HepG2 (cell line): Measurements from ENCODE around the gene TNFRSF21. TPM values are rescaled to one million over a fixed set of nuclear protein-coding genes. Genes with fewer than 3 reads are reported as not detected.
A peak's percentile ranks its signal among the peaks of the same experiment; 100 is the strongest.

Source experiments
- ATAC-seq: fragments of 200-7000 bp; cut with Tn5 transposase; 3 replicates; pipeline ENCODE4 v1.9.1; 2020; ENCODE audit warnings: mild to moderate bottlenecking, moderate library complexity
- BruUV-seq: library from RNA; stranded (reverse); fragments of 400-500 nt; replicated peaks from 2 replicates; lab custom pipeline; 2021; lab: Mats Ljungman, UMichigan
- CTCF ChIA-PET: fragments of 300-600 bp; formaldehyde crosslinking; extraction: SDS; loops from one replicate; lab custom pipeline; 2021; ENCODE audit warnings: low total read pairs, inconsistent platforms, low intra/inter-chr PET ratio; lab: Yijun Ruan, JAX
- POLR2A ChIA-PET: fragments of 350-600 bp; sonication (Branson Sonifier 250); formaldehyde crosslinking; loops from one replicate; lab custom pipeline; 2020; ENCODE audit warnings: antibody characterized with exemption, inconsistent platforms; lab: Yijun Ruan, JAX
- DNase-seq: peaks from one replicate; pipeline ENCODE4 v3.0.0-alpha.2; 2015; ENCODE audit warnings: low spot score
- FAIRE-seq: peaks from 3 replicates; lab custom pipeline; 2011; peaks lifted over from hg19 to GRCh38; lab: Jason Lieb, UNC
- H2AFZ ChIP-seq: one replicate; pipeline ENCODE4 v1.6.1; 2011; ENCODE audit warnings: low read length, inconsistent platforms
- H3K27ac ChIP-seq: fragments of 300-600 bp; 3 replicates; pipeline ENCODE4 v1.8.0; 2011; ENCODE audit warnings: mixed run types, mild to moderate bottlenecking, mixed read lengths, low read length, inconsistent platforms; ENCODE audit not compliant: insufficient read depth; ENCODE audit errors: extremely low read length
- H3K27me3 ChIP-seq, 2 experiments: fragments of 200-600 bp in 1 of 2; 2 replicates in 1 of 2; 3 replicates in 1 of 2; pipeline versions ENCODE4 v1.6.0 to v1.8.0; 2011; ENCODE audit warnings: low read length in 2 of 2, mild to moderate bottlenecking in 2 of 2, moderate library complexity in 2 of 2, inconsistent platforms in 1 of 2; ENCODE audit not compliant: insufficient read depth in 2 of 2, control insufficient read depth in 1 of 2
- H3K36me3 ChIP-seq, 2 experiments: fragments of 200-600 bp in 1 of 2; replicated peaks in 1 of 2; 2 replicates in 1 of 2; 3 replicates in 1 of 2; pipeline versions ENCODE4 v1.5.1 to v1.8.0; 2011; ENCODE audit warnings: low read length in 2 of 2, inconsistent platforms in 1 of 2; ENCODE audit not compliant: insufficient read depth in 2 of 2, control insufficient read depth in 1 of 2
- H3K4me1 ChIP-seq: 2 replicates; pipeline ENCODE4 v1.5.1; 2012; ENCODE audit warnings: low read length, inconsistent platforms; ENCODE audit not compliant: insufficient read depth
- H3K4me2 ChIP-seq: 2 replicates; pipeline ENCODE4 v1.6.0; 2011; ENCODE audit warnings: low read depth, low read length, inconsistent platforms
- H3K4me3 ChIP-seq, 3 experiments: fragments of 200-600 bp in 1 of 3; sonication (generic), shearing (Covaris generic) in 1 of 3; replicated peaks in 1 of 3; 2 replicates each; pipeline ENCODE4 v1.5.1; 2011 to 2016; ENCODE audit warnings: low read length in 3 of 3, inconsistent platforms in 2 of 3, low read depth in 2 of 3, mild to moderate bottlenecking in 2 of 3, control low read depth in 1 of 3, mixed read lengths in 1 of 3; ENCODE audit not compliant: insufficient read depth in 1 of 3
- H3K79me2 ChIP-seq: one replicate; pipeline ENCODE4 v1.6.1; 2011; ENCODE audit warnings: low read length, inconsistent platforms; ENCODE audit not compliant: insufficient read depth
- H3K9ac ChIP-seq: 2 replicates; pipeline ENCODE4 v1.6.0; 2011; ENCODE audit warnings: mild to moderate bottlenecking, low read depth, low read length, inconsistent platforms; ENCODE audit not compliant: insufficient read depth
- H3K9me3 ChIP-seq: 2 replicates; pipeline ENCODE4 v1.5.1; 2012; ENCODE audit warnings: mild to moderate bottlenecking, low read length
- H4K20me1 ChIP-seq: 2 replicates; pipeline ENCODE4 v1.6.0; 2011; ENCODE audit warnings: inconsistent platforms, mild to moderate bottlenecking, low read length, moderate library complexity; ENCODE audit not compliant: insufficient read depth
- AGO2 ChIP-seq: fragments of 200-400 bp; formaldehyde crosslinking; optimal IDR thresholded peaks from 2 replicates; pipeline ENCODE3; 2017; ENCODE audit warnings: mild to moderate bottlenecking, low read depth, low read length, moderate library complexity
- ELF3 ChIP-seq: IDR thresholded peaks from 2 replicates; pipeline ENCODE4 v1.6.1; 2016; ENCODE audit warnings: missing genetic modification reagents, missing compliant biosample characterization
- HMG20A ChIP-seq: IDR thresholded peaks from 2 replicates; pipeline ENCODE4 v1.6.1; 2016; ENCODE audit warnings: borderline replicate concordance
- NCOA2 ChIP-seq: sonication (generic); formaldehyde crosslinking; IDR thresholded peaks from 2 replicates; pipeline ENCODE4 v1.8.0; 2022; ENCODE audit warnings: inconsistent platforms
- RBM22 ChIP-seq: fragments of 200-400 bp; formaldehyde crosslinking; optimal IDR thresholded peaks from 2 replicates; pipeline ENCODE3; 2017; ENCODE audit warnings: mild to moderate bottlenecking, low read length, moderate library complexity
- TAF1 ChIP-seq: sonication (generic); formaldehyde crosslinking; IDR thresholded peaks from 2 replicates; pipeline ENCODE4 v1.4.0; 2020; ENCODE audit warnings: missing genetic modification reagents
- ZNF280B ChIP-seq: sonication (generic); formaldehyde crosslinking; IDR thresholded peaks from 2 replicates; pipeline ENCODE4 v1.5.0; 2020; ENCODE audit warnings: missing genetic modification reagents, mild to moderate bottlenecking, borderline replicate concordance
- ZNF629 ChIP-seq: sonication (generic); formaldehyde crosslinking; conservative IDR thresholded peaks from 2 replicates; pipeline ENCODE4 v1.5.0; 2020; ENCODE audit warnings: missing genetic modification reagents
- ZNF646 ChIP-seq: sonication (generic); formaldehyde crosslinking; IDR thresholded peaks from 2 replicates; pipeline ENCODE4 v1.9.0; 2021; ENCODE audit warnings: mild to moderate bottlenecking, missing genetic modification reagents
- WGBS: methylation state at CpG from one replicate; pipeline ENCODE4 v1.1.6; 2017; ENCODE audit warnings: low lambda C conversion rate; 5-methylcytosine and 5-hydroxymethylcytosine counted together
- in situ Hi-C: cut with HindIII; loops from 2 replicates; pipeline ENCODE4 v1.10.0; 2017; ENCODE audit warnings: low pct_unique_long_range_greater_than_20kb; ENCODE audit not compliant: extremely low pct_ligation_motif_present
- intact Hi-C: fragments of 100-400 bp; cut with micrococcal nuclease; formaldehyde crosslinking; loops from one replicate; pipeline ENCODE4 v1.10.0; 2022; ENCODE audit not compliant: unreplicated experiment
- polyA plus RNA-seq, 8 experiments: library from polyadenylated mRNA; depleted of rRNA in 3 of 8; stranded (reverse) in 7 of 8; unstranded in 1 of 8; fragments of >200 nt; fragmentation: Illumina TruSeq in 4 of 8; extraction: Trizol in 4 of 8; gene quantifications; 2 replicates each; pipeline versions ENCODE4 v1.2.1 to v1.2.3, GENCODE V29; 2011 to 2016; ENCODE audit warnings: low read depth in 4 of 8, missing spikeins in 1 of 8, mixed read lengths in 1 of 8; ENCODE audit not compliant: insufficient read depth in 1 of 8
- total RNA-seq, 5 experiments: library from RNA; depleted of rRNA; stranded (reverse); fragments of >200 nt; fragmentation: Illumina TruSeq; extraction: Trizol; gene quantifications; 2 replicates each; pipeline ENCODE4 v1.2.3, GENCODE V29; 2016; ENCODE audit warnings: low read depth in 1 of 5

The TNFRSF21 gene
- total and polyA plus RNA-seq, 2 of the 13 experiments (the other 11 are each of a cell fraction or from before 2014, with no cell fraction given) = 24.8 to 46.3 TPM

- no peak for TF ChIP-seq ZNF646 (CRISPR knock-in tag)
- no peak for TF ChIP-seq ZNF280B (CRISPR knock-in tag)
Measured at GRCh38 chr6:47251396-47251795, 58.3 kb downstream of the TNFRSF21 start (continued).

GRCh38 chr6:47250302-47250701, 59.4 kb downstream of the TNFRSF21 start:
- no peak overlapping the region for H2AFZ ChIP-seq
- H3K27me3 ChIP-seq = no peaks in the 10 kb centered on the region
- no peaks in the 10 kb centered on the region for H3K9me3 ChIP-seq
- H4K20me1 ChIP-seq = peaks cover 4% of the 10 kb centered on the region
- in situ Hi-C loops = no loop called here
- TF ChIP-seq ELF3 (CRISPR knock-in tag) = no peak
- no peak for TF ChIP-seq HMG20A
- TF ChIP-seq AGO2 = peak; percentile 2
- no peak for TF ChIP-seq ZNF629 (CRISPR knock-in tag)
- TF ChIP-seq NCOA2 (CRISPR knock-in tag) = no peak
- TF ChIP-seq RBM22 = peak; percentile 88
- TF ChIP-seq TAF1 (CRISPR knock-in tag) = no peak
- TF ChIP-seq, all 625 proteins: peak for 2
- Histone ChIP-seq H3K4me3 (no peak overlapping the region), H3K9ac (no peak overlapping the region), H3K79me2 (peaks cover 6% of the 10 kb centered on the region), H3K4me2 (no peak overlapping the region), H3K4me1 (peaks cover 32% of the 10 kb centered on the region), H3K27ac (no peak overlapping the region), H3K36me3 (peaks cover 32 to 78% of the 10 kb centered on the region in 2 experiments)
- ATAC-seq (no peak), DNase-seq (no peak), FAIRE-seq (no peak)
- intact Hi-C loops = loop anchor here (5.0 kb wide), 2 partner anchors 42 to 403 kb away; no protein-coding TSS in a partner anchor
- 95% methylated on average over 1 of the region's 1 CpG for WGBS
- ChIA-PET CTCF (no interaction called here), POLR2A (no interaction called here)
- no TSS peak for BruUV-seq
